ENCODE results near the gene WDR46.

The WDR46 gene

GRCh38 chr6:33314943-33315792, 26.1 kb upstream of the WDR46 start:
- TF ChIP-seq, protein P1, sequence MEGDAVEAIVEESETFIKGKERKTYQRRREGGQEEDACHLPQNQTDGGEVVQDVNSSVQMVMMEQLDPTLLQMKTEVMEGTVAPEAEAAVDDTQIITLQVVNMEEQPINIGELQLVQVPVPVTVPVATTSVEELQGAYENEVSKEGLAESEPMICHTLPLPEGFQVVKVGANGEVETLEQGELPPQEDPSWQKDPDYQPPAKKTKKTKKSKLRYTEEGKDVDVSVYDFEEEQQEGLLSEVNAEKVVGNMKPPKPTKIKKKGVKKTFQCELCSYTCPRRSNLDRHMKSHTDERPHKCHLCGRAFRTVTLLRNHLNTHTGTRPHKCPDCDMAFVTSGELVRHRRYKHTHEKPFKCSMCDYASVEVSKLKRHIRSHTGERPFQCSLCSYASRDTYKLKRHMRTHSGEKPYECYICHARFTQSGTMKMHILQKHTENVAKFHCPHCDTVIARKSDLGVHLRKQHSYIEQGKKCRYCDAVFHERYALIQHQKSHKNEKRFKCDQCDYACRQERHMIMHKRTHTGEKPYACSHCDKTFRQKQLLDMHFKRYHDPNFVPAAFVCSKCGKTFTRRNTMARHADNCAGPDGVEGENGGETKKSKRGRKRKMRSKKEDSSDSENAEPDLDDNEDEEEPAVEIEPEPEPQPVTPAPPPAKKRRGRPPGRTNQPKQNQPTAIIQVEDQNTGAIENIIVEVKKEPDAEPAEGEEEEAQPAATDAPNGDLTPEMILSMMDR (IDR thresholded peaks at IDR 0.05; ENCODE audit: control extremely low read depth, extremely low read depth, low read depth, missing control alignments) = no peak
- POLR2A ChIA-PET = no interaction called here
- CTCF ChIA-PET = interaction anchor here (1.0 to 1.2 kb wide), 2 partner anchors 29 to 67 kb away, joined by 3 read pairs; no protein-coding TSS in a partner anchor
- no peak for DNase-seq (ENCODE audit: extremely low spot score)

DNA sequence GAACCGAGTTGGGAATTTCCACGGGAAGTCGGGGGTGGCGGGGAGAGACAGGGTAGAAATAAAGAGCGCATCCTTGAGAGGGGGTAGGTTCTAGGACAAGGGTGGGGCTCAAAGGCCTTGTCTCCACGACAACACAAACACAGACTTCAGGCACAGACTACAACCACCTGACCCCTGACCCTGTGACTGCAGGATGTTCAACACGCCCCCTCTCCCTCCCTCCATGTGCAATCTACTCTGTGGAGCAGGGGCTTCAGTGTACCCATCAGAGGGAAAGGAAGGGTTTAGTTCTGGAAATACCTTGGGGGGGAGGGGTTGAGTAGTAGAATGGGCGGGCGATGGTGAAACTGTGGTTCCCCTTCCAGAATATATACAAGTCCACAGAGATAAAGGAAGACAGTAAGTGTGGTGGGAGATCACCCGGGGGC, 25.5 kb upstream of the WDR46 start:
- peak; percentile 71 for DNase-seq (ENCODE audit: extremely low spot score)
- CTCF ChIA-PET = no interaction called here
- POLR2A ChIA-PET = no interaction called here
- TF ChIP-seq, protein P1 (IDR thresholded peaks at IDR 0.05; ENCODE audit: control extremely low read depth, extremely low read depth, low read depth, missing control alignments) = no peak

GRCh38 chr6:33313709-33314514, 24.9 kb upstream of the WDR46 start, which contains the start of gene TAPBP:
Gene TAPBP (minus strand): TSS chr6:33314078. CDS start chr6:33314041, 37 bp downstream.
- TF ChIP-seq, protein P1 (IDR thresholded peaks at IDR 0.05; ENCODE audit: control extremely low read depth, extremely low read depth, low read depth, missing control alignments) = no peak
- CTCF ChIA-PET = interaction anchor here (2.0 to 2.7 kb wide), 2 partner anchors 13 to 15 kb away, joined by 15 to 18 read pairs; partner anchors contain the start of gene RGL2
- POLR2A ChIA-PET = interaction anchor here (0.8 kb wide), 1 partner anchor 42 kb away, joined by 3 read pairs; the partner anchor contains the start of genes RPS18 and VPS52
- peak; percentile 90 for DNase-seq (ENCODE audit: extremely low spot score)

- ChIA-PET CTCF (interaction anchor here (0.8 to 2.7 kb wide), 3 partner anchors 8 to 14 kb away, joined by 3 to 18 read pairs (median 15); partner anchors contain the start of gene RGL2), POLR2A (interaction anchor here (0.5 to 0.8 kb wide), 3 partner anchors 12 to 103 kb away, joined by 3 to 7 read pairs (median 3); partner anchors contain the start of genes RPS18 and VPS52)
- no peak for DNase-seq (ENCODE audit: extremely low spot score)
- TF ChIP-seq, protein P1 (IDR thresholded peaks at IDR 0.05; ENCODE audit: control extremely low read depth, extremely low read depth, low read depth, missing control alignments) = no peak
Measured at GRCh38 chr6:33313105-33313708, 24.2 kb upstream of the WDR46 start.

- TF ChIP-seq, protein P1 (IDR thresholded peaks at IDR 0.05; ENCODE audit: control extremely low read depth, extremely low read depth, low read depth, missing control alignments) = peak; percentile 19
- ChIA-PET CTCF (interaction anchor here (0.8 to 2.7 kb wide), 5 partner anchors 9 to 44 kb away, joined by 3 to 18 read pairs (median 4); partner anchors contain the start of gene RGL2), POLR2A (interaction anchor here (0.5 to 1.1 kb wide), 3 partner anchors 11 to 103 kb away, joined by 3 to 7 read pairs (median 3); partner anchors contain the start of gene RGL2)
- peak; percentile 88 for DNase-seq (ENCODE audit: extremely low spot score)
Measured at GRCh38 chr6:33312361-33313104, 23.5 kb upstream of the WDR46 start.

Data from GM10248 (cell line).